ENCODE results near the gene CCL22. TPM values are rescaled to one million over a fixed set of nuclear protein-coding genes. Genes with fewer than 3 reads are reported as not detected.

The CCL22 gene
- total RNA-seq, 4 donors from 2014 or later = 6.7 TPM; not detected in 3

- TF ChIP-seq, protein P1, sequence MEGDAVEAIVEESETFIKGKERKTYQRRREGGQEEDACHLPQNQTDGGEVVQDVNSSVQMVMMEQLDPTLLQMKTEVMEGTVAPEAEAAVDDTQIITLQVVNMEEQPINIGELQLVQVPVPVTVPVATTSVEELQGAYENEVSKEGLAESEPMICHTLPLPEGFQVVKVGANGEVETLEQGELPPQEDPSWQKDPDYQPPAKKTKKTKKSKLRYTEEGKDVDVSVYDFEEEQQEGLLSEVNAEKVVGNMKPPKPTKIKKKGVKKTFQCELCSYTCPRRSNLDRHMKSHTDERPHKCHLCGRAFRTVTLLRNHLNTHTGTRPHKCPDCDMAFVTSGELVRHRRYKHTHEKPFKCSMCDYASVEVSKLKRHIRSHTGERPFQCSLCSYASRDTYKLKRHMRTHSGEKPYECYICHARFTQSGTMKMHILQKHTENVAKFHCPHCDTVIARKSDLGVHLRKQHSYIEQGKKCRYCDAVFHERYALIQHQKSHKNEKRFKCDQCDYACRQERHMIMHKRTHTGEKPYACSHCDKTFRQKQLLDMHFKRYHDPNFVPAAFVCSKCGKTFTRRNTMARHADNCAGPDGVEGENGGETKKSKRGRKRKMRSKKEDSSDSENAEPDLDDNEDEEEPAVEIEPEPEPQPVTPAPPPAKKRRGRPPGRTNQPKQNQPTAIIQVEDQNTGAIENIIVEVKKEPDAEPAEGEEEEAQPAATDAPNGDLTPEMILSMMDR (IDR thresholded peaks at IDR 0.05) = no peak
- DNase-seq (ENCODE audit: low spot score) (no peak), ATAC-seq (ENCODE audit: low FRiP score) (no peak)
Observed at GRCh38 chr16:57347858-57348257, 10.7 kb upstream of the CCL22 start.

DNA sequence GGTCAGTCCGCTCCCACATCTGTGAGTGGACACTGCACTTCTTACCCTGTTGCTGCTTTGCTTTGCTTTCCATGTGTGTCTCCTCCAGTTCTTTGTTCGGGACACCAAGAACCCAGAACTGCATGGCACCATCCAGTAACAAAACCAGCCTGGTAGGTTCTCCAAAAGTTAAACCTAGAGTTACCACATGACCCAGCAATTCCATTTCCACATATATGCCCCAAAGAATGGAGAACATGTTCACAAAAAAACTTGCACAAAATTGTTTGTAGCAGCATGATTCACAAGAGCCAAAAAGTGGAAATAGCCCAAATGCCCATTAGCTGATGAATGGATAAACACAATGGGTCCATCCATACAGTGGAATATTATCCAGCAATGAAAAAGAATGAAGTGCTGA, 10.3 kb upstream of the CCL22 start:
- ATAC-seq (ENCODE audit: low FRiP score) = no peak
- TF ChIP-seq, protein P1 (IDR thresholded peaks at IDR 0.05) = no peak
- no peak for DNase-seq (ENCODE audit: low spot score)

DNA sequence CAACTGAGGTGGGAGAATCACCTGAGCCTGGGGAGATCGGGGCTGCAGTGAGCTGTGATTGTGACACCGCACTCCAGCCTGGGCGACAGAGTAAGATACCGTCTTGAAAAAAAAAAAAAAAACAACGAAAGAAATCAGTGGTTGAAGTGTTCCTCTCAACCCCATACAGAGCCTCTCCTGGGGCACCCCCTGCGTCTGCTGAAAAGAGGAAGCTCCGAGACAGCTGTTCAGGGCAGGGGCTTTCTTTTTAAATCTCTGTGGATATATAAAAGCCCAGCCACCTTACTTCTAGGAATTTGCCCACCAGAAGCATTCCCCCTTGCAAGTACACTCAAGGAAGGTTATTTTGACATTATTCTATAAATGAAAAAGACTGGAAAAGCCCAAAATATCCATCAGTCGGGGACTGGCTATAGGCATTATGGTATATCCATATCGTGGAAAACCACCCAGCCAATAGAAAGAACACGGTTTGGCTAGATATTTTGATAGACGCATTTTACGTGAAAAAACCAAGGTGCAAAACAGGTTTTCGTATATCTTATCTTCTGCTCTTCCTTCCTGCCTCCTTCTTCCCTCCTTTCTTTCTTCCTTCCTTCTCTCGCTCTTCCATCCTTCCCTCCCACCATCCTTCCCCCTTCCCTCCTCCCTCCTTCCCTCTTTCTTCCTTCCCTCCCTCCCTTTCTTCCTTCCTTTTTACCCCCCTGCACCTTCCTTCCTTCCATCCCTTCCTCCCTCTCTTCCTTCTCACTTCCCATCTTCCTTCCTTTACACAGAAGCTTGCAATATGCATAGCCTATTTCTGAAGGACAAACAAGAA, 9.2 kb upstream of the CCL22 start:
- TF ChIP-seq, protein P1 (IDR thresholded peaks at IDR 0.05) = no peak
- no peak for DNase-seq (ENCODE audit: low spot score)
- no peak for ATAC-seq (ENCODE audit: low FRiP score)

DNA sequence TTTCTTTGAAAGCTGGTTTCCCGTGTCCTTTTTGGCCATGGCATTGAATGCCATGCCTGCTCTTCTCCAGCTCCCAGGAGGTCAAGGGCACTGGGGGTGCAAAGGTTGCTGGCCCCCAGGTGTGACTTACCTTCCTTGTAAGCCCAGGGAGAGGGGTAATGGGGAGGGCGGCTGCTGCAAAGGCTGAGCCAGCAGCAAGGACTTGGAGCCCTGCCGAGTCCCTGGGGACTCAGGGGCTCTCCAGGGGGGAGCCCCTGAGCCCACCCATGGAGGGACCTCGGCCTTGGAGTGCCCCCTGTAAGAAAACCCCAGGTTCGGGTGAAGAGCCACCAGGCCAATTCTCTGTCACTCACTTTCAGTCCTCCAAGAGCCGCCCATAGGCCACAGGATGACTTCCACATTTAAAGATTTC, 5.9 kb upstream of the CCL22 start:
- TF ChIP-seq, protein P1 (IDR thresholded peaks at IDR 0.05) = no peak
- no peak for ATAC-seq (ENCODE audit: low FRiP score)
- DNase-seq (ENCODE audit: low spot score) = no peak

DNA sequence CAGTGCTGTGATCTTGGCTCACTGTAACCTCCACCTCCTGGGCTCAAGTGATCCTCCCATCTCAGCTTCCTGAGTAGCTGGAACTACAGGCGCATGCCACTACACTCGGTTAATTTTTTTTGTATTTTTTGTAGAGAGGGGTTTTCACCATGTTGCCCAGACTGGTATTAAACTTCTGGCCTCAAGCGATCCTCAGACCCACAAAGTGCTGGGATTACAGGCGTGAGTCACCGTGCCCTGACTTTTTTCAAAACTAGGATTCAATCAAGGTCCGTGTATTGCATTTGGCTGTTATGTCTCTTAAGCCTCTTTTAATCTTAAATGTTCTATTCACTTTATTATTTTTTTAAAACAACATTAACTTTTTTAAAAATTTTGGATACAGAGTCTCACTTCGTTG, 4.3 kb upstream of the CCL22 start:
- ATAC-seq (ENCODE audit: low FRiP score) (no peak), DNase-seq (ENCODE audit: low spot score) (no peak)
- TF ChIP-seq, protein P1 (IDR thresholded peaks at IDR 0.05) = no peak

DNA sequence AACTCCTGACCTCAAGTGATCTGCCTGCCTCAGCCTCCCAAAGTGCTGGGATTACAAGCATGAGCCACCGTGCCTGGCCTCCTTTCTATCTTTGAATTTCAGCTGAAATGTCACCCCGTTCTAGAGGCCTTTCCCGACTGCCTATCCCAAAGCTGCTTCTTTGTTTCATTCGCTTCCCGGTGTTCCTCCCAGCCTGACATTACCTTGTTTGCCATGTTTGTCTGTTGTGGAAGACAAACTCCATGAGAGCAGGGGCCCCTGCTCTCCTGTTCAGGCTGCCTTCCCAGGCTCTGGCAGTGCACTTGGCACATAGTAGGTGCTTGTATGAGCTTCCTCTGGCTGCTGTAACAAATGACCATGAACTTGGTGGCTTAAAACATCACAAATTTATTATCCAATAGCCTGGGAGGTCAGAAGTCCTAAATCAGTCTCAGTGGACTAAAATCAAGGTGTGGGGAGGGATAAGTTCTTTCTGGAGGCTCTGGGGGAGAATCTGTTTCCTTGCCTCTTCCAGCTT, 2.6 kb upstream of the CCL22 start:
- TF ChIP-seq, protein P1 (IDR thresholded peaks at IDR 0.05) = no peak
- ATAC-seq (ENCODE audit: low FRiP score) (no peak), DNase-seq (ENCODE audit: low spot score) (no peak)

- TF ChIP-seq, protein P1 (IDR thresholded peaks at IDR 0.05) = no peak
- DNase-seq (ENCODE audit: low spot score) = no peak
- ATAC-seq (ENCODE audit: low FRiP score) = no peak
Observed at GRCh38 chr16:57356547-57356946, 2.0 kb upstream of the CCL22 start.
